Measurements from ENCODE around the gene RFX2.

DNA sequence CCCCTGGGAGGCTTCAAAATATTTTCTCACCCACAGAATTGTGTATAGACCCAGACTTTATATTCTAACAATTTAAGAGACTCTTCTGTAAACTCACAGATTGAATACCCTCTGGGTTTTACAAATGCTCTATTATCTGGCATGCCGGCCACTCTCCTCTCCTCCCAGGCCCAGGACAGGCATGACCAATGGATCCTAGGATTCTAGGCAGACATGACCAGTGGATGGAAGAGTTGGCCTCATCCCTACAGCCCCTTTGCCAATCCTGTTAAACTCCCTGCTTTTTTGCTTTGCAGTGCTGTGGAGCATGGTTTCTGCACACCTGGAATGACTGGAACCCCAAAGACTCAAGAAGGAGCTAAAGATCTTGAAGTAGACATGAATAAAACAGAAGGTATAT is 30.9 kb upstream of the RFX2 start:
- TF ChIP-seq ZNF8 (CRISPR knock-in tag; IDR thresholded peaks at IDR 0.05) (no peak), ARNTL (CRISPR knock-in tag; IDR thresholded peaks at IDR 0.05; ENCODE audit: borderline replicate concordance, low read depth) (no peak), ZNF565 (CRISPR knock-in tag; conservative IDR thresholded peaks at IDR 0.05; ENCODE audit: low read depth) (no peak), ZFP30 (CRISPR knock-in tag; IDR thresholded peaks at IDR 0.05) (no peak), PATZ1 (CRISPR knock-in tag; IDR thresholded peaks at IDR 0.05; ENCODE audit: borderline replicate concordance) (no peak), ISL1 (CRISPR knock-in tag; IDR thresholded peaks at IDR 0.05) (no peak), OSR1 (CRISPR knock-in tag; IDR thresholded peaks at IDR 0.05) (no peak), ZC3H10 (CRISPR knock-in tag; IDR thresholded peaks at IDR 0.05) (no peak), TSHZ2 (CRISPR knock-in tag; IDR thresholded peaks at IDR 0.05) (no peak), ZNF70 (CRISPR knock-in tag; IDR thresholded peaks at IDR 0.05) (no peak)
- TF ChIP-seq, protein P1, sequence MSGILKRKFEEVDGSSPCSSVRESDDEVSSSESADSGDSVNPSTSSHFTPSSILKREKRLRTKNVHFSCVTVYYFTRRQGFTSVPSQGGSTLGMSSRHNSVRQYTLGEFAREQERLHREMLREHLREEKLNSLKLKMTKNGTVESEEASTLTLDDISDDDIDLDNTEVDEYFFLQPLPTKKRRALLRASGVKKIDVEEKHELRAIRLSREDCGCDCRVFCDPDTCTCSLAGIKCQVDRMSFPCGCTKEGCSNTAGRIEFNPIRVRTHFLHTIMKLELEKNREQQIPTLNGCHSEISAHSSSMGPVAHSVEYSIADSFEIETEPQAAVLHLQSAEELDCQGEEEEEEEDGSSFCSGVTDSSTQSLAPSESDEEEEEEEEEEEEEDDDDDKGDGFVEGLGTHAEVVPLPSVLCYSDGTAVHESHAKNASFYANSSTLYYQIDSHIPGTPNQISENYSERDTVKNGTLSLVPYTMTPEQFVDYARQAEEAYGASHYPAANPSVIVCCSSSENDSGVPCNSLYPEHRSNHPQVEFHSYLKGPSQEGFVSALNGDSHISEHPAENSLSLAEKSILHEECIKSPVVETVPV (CRISPR knock-in tag; IDR thresholded peaks at IDR 0.05): no peak
